ENCODE data around the gene SLC6A9.

The SLC6A9 gene

DNA sequence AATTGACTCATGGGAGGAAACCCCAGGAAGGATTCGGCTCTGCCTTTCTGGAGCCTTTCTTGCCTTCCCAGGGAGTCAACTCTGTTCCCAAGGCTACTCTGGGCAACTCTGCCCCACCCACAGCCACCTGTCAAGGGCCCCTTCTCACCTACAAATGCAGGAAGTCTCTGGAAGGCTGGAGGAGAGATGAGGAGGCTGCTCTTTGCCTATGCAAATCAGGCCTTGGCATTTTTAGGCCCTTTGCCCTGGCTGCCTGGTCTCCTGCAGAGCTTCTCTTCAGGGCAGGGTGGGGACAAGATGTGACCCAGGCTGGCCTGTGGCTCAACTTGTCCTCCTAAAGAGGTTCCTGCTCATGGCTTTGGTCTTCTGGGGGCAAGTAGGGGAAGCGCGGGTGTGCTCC is 5.4 kb downstream of the SLC6A9 start:
- DNase-seq = no peak

DNA sequence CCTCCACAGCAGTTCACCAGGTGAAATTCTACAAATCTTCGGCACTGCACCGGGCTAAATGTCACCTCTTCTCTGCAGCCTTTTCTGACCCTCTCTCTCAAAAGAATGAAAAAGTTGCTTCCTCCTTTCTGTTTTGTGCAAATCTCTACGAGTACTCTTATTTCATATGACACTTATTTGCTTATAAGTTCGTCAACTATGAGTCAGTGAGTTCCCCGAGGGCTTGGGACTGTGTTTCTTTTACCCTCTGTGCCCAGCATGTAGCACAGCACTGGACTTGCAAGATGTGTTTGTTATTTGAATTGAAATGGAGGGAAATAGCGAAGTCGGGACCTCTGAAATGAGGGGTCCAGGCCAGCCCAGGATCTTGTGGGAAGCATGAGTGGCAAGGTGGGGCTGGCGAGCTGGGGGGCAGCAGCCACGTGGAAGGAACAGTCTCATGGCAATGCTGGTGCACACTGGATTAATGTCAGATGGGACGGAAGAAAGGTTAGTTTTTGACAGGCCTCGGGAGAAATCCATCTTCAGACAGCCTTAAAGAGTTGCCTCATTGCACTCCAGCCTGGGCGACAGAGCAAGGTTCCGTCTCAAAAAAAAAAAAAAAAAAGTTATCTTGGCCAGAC is 6.2 kb downstream of the SLC6A9 start:
- no peak for DNase-seq

GRCh38 chr1:44024031-44024902 is 7.0 kb downstream of the SLC6A9 start:
- no peak for DNase-seq

- DNase-seq = no peak
These were observed 9.5 kb downstream of the SLC6A9 start for GRCh38 chr1:44021581-44022321.

DNA sequence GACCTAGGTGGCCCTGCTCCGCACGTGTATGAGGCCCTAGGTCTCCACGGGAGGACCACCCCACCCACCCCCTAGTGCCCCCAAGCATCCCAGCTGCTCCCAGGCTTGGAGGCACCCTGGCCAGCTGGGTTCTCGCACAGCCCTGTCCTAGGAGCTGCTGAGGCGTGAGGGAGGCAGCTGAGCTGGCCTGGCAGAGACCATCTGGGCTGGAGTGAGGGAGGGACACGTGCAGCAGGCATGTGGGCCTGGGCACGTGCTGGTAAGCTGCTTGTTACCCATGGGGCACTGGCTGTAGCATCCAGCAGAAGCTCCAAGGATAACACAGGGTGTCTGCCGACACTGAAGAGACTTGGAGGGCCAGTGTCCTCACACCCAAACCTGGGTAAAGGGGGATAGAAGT is 10.1 kb downstream of the SLC6A9 start:
- no peak for DNase-seq

DNA sequence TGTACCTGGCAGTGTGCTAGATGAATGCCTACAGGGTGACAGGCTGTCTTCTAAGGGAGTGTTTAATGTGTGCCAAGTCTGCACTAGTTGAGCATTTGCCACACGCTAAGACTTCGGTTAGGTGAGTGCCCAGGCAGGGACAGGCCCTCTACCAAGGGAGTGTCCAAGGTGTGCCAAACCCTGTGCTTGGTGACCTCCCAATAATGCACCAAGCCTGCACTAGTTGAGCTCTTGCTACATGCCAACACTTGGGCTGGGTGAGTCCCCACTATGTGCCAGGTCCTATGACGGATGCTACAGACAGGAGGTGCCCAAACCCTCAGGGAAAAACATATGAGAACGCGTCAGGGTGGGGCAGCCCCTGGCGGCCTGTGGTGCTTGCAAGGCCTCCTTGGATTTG is 10.8 kb downstream of the SLC6A9 start:
- no peak for DNase-seq

DNA sequence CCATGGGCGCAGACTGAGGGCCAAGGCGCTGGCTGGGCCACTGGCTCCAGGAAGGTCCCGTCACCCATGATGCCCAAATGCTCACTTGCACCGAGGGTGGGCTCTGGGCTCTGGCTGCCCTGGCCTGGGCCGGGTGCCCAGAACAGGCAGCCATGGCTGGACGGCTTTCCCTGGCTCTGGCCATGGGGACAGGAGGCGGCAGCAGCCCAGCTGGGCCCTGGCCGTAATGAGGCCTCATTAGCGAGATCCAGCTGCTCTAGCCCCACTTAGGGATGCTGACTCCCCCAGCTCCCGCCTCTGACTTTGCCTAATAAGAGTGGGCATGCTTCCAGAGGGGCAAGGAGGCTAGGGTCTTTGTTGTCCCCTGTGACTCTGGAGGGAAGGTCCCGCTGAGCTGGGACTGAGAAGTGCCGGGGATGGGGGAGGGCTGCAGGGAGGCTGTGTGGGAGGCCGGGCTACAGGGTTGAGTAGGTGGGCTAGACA is 11.8 kb downstream of the SLC6A9 start:
- DNase-seq = no peak

GRCh38 chr1:44016890-44017400 is 14.3 kb downstream of the SLC6A9 start:
- DNase-seq = no peak

DNA sequence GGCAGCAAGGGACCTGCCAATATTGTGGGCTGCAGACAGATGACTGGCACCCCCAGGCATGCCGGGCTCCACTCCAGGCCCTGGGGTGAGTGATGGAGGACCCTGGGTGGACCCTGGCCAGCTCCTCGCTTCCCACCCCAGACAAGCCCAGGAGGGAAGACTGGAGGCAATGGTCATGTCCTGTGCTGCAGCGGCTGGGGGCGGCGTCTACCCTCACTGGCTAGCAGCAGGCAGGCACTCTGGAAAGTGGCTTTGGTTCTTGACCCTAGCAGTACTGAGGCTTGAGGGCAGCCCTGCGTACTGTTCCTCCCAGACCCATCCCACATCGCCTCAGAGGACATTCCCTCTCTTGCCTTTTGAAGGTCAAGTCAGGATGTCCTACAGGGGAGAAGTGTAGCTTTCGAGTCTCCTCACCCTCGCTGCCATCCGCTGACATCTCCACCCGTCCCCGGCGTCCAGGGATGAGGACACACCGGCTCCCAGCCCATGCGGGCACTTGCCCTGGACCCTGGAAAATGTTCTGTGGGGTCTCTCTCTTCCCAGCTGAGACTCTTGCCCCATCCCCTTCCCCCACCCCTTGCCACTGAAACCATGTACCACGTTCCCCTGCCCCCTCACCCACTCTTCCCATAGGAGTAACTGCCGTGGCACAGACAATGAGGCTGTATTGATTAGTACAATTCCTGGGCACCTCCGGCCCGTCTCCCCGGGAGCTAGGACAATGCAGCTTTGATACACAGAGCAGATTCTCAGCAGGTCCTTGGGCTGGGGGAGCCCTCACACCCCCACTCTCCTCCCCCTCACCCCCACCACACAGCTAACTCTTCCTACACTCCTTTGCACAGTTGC is 15.0 kb downstream of the SLC6A9 start:
- no peak for DNase-seq

DNA sequence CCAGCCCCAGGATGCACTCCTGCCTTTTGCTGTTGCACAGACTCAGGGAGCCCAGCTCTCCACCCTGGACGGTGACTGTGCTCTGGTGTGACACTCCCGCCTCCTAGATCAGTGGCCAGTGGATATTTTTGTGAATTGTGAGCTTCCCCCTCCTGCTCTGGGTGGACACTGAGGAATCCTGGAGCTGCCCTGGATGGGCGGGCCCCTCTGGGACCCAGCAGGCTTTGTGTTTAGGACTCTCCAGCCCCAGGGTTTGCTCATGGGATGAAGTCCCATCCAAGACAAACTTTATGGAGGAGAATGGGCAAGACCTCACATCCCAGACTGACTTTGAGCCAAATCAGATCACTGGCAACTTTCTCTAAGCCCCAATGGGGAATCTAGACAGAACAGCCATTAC is 16.1 kb downstream of the SLC6A9 start:
- no peak for DNase-seq

GRCh38 chr1:44014365-44015104 is 16.7 kb downstream of the SLC6A9 start:
- DNase-seq = no peak

DNA sequence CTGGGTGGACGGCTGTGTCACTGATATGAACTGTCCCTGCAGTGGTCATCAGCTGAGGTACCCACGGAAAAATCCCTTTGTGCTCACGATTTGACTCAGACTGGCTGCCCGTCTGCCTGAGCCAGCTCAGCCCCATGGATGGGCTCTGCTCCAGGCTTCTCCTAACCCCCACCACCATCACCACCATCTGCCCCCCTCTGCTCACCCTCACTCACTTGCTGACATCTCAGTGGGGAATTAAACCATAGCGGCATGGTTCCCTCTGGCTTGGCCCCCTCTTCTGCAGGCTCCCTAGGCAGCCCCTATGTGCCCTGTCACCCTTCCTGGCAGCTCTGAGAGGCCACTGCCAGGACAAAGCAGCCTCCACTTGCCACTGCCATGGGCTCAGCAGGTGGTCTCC is 17.3 kb downstream of the SLC6A9 start:
- no peak for DNase-seq

GRCh38 chr1:44012941-44013609 is 18.2 kb downstream of the SLC6A9 start:
- DNase-seq = no peak

GRCh38 chr1:44012404-44012803 is 18.9 kb downstream of the SLC6A9 start:
- DNase-seq = no peak

GRCh38 chr1:44010935-44011471 is 20.3 kb downstream of the SLC6A9 start:
- no peak for DNase-seq

DNA sequence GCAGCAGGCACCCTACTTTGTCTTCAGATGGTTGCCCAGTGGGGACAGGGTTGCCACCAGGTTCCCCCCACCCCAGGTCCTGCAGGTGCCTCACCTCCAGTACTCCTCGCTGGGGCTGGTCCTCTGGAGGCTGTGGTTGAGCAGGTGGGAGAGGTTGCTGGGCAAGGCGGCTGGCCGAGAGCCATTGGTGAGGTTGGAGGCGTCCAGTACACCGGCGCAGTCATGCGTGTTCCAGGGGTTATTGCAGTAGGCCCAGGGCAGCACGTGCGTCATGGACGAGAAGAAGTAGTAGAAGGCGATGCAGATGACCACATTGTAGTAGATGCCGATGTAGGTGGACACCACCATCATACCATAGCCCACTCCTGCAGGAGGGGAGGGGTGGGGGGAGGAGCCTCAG is 23.0 kb downstream of the SLC6A9 start:
- DNase-seq = no peak

GRCh38 chr1:44002606-44003157 is 28.6 kb downstream of the SLC6A9 start:
- no peak for DNase-seq

GRCh38 chr1:44002165-44002564 is 29.1 kb downstream of the SLC6A9 start:
- no peak for DNase-seq

DNA sequence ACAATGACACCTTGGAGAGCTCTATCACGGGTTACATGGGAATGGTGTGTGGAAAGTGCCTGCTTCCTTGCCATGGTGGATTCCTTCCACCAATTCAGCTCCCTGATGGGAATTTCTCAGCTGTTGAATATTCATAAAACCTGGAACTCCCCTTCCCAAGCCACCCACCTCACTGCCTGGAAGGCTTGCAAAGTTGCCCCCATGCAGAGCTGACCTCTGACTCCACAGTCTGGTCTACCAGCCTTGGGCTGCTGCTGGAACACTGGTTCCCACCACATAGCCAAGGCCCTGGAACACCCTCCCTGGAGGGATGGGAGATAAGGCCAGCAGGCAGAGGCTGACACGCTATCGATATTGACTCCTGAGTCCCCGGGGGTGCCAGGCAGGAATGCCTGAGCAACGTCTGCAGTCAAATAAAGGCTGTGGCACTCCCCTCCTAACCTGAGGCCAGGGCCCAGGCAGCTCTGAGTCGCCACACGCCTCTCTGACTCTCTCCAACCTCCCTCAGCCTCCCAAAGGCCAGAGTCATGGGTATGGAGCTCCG is 31.1 kb downstream of the SLC6A9 start:
- no peak for DNase-seq

DNA sequence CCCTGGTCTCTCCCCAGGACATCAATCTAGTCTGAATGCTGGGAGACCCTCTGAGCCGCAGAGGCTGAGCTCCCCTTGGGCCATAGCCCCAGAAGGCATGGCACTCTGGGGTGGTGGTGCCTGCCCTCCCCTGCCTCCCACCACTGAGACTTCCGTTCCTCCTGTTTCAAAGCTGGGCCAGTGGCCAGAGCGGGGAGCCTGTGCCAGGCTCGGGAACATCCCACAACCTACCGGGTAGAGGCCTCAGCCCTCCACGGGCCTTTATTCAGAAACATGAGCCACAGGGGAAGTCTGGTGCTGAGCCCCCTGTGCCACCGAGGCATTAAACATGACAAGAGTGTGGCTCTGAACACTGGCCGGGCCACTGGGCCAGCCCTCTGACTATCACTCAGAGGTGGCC is 31.8 kb downstream of the SLC6A9 start:
- DNase-seq = no peak
